Activated T-helper 2 cell treated with anti-CD3 and anti-CD28 coated beads, Interferon-gamma antibody, Interleukin-2, Interleukin-4, amounts not matched to agents 10 μg/mL and 5 μg/mL and 100 μg/mL, durations not matched to agents 14 hours and 24 hours and 36 hours (primary cell): ENCODE measurements around the gene NFYC. TPM values are rescaled to one million over a fixed set of nuclear protein-coding genes. Genes with fewer than 3 reads are reported as not detected.

Experiments
- DNase-seq: peaks from one replicate; pipeline ENCODE4 v3.0.0; 2021; ENCODE audit warnings: low spot score
- H3K27ac Mint-ChIP-seq: one replicate; pipeline ENCODE4 v1.8.0; 2021; ENCODE audit warnings: mixed read lengths
- H3K27me3 Mint-ChIP-seq: one replicate; pipeline ENCODE4 v1.8.0; 2021; ENCODE audit warnings: low read depth, mixed read lengths
- H3K36me3 Mint-ChIP-seq: one replicate; pipeline ENCODE4 v1.8.0; 2021; ENCODE audit warnings: low read depth, mixed read lengths
- H3K4me1 Mint-ChIP-seq: one replicate; pipeline ENCODE4 v1.8.0; 2021; ENCODE audit warnings: low read depth, mixed read lengths
- H3K4me3 Mint-ChIP-seq: one replicate; pipeline ENCODE4 v1.8.0; 2021; ENCODE audit warnings: low read depth, mild to moderate bottlenecking, moderate library complexity, mixed read lengths
- H3K9me3 Mint-ChIP-seq: one replicate; pipeline ENCODE4 v1.8.0; 2021; ENCODE audit warnings: mixed read lengths
- intact Hi-C: fragments of 100-400 bp; cut with micrococcal nuclease; formaldehyde crosslinking; loops from one replicate; pipeline ENCODE4 v1.15.1; 2023
- total RNA-seq: library from RNA; stranded (reverse); gene quantifications from 2 replicates; pipeline ENCODE4 v1.2.3, GENCODE V29; 2022

NFYC gene
- total RNA-seq, 1 donor from 2014 or later: 68.4 TPM

DNA sequence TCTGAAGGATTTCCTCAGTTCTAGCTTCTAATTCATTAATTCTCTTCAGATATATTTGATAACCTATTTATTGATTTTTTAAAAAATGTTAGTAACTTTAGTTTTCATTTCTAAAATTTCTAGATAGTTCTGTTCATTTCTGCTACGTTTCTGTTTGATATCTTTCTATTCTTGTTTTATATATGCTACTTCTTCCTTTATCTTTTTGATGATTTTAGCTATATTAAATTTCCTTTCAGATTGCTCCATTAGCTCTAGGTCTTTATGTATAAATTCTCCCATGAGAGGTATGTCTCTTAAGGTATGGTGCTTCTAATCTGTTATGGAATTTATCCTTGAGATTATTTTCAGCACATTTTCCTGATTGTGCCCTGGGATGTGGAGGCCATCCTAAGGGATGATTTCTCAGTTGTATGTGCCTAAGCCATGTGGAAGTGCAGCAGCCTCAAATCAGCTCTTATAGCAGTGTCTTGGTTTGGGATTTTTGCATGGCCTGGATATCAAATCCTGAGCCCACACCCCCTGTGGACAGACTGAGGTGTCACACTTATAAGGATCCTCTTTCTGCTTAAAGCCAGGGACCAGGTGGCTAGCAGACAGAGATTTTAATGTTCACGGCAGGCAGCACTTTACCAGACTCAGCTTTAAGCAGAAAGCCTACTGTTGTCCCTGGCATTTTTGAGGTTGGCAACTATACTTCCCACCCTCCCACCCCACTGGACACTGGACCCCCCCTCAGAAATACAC is 85.9 kb downstream of the NFYC start:
- Mint-ChIP-seq H3K27me3 (peaks cover 8% of the 10 kb centered on the region), H3K4me1 (peaks cover 7% of the 10 kb centered on the region), H3K36me3 (peaks cover 33% of the 10 kb centered on the region), H3K4me3 (no peak overlapping the region), H3K27ac (no peak overlapping the region), H3K9me3 (peaks cover 10% of the 10 kb centered on the region)
- no peak for DNase-seq
- intact Hi-C loops: no loop called here

DNA sequence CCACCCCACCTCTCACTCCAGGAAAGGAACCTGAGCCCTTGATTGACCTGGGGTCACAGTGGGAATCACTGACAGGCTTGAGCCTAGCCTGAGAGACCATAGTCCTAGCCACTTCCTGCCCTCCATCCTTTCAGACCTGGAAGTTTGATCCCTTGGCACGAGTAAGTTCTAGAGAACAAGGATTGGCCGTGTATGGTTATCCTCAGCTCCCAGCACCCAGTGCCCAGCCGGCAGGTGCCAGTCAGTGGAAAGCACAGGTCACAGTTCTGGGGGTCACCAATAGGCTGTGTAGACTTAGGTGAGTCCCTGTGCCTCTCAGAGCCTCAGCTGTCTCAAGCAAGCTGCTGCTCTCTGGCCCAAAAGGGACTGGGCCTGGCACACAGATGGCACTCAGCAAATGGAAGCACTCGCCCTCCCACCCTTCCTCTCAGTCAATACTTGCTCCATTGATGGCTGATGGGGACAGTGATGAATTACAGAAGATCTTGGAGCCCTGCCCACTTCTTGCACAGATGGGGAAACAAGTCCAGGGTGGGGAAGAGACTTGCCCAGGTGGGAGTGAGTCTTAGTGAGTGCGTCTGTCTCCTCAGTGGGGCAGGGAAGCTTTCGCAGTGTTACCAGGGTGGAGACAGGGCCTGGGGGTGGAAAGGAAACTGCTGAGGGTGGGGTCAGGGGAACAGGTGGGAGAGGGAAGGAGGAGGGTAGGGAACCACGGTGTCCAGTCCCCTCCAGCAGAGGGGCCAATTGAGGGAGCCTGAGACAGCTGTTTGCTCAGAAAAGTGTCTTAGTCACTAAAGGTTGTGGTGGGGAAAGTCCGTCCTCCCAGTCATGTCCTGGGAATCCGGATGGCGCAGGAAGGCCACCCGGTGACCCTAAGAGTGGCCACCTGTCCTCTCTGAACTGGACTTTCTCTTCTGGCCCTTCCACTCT is 89.4 kb downstream of the NFYC start:
- Mint-ChIP-seq H3K4me1 (peaks cover 6% of the 10 kb centered on the region), H3K27me3 (peaks cover 32% of the 10 kb centered on the region), H3K27ac (no peak overlapping the region), H3K4me3 (no peak overlapping the region), H3K9me3 (peaks cover 10% of the 10 kb centered on the region), H3K36me3 (peaks cover 25% of the 10 kb centered on the region)
- DNase-seq: no peak
- intact Hi-C loops: no loop called here

DNA sequence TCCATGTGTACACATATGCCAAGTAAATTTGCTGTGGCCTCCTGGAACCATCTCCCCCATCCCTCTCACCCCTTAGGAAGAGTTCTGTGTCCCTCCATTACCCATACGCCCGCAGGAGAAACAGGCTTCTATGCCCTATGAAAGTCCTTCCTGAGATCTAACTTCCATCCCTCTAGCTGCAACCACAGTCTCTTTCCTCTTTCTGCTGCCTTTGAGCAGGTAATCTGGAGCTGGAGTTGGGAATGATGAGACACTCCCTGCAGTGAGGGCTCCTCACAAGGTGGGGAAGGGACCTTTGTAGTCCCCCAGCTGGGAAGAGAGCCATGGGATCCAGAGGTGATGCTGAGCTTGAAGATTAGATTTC is 90.1 kb downstream of the NFYC start:
- intact Hi-C loops: no loop called here
- H3K27ac Mint-ChIP-seq: no peak overlapping the region
- peaks cover 35% of the 10 kb centered on the region for H3K27me3 Mint-ChIP-seq
- peaks cover 9% of the 10 kb centered on the region for H3K9me3 Mint-ChIP-seq
- H3K36me3 Mint-ChIP-seq: peaks cover 18% of the 10 kb centered on the region
- peaks cover 6% of the 10 kb centered on the region for H3K4me1 Mint-ChIP-seq
- no peak for DNase-seq
- no peak overlapping the region for H3K4me3 Mint-ChIP-seq

DNA sequence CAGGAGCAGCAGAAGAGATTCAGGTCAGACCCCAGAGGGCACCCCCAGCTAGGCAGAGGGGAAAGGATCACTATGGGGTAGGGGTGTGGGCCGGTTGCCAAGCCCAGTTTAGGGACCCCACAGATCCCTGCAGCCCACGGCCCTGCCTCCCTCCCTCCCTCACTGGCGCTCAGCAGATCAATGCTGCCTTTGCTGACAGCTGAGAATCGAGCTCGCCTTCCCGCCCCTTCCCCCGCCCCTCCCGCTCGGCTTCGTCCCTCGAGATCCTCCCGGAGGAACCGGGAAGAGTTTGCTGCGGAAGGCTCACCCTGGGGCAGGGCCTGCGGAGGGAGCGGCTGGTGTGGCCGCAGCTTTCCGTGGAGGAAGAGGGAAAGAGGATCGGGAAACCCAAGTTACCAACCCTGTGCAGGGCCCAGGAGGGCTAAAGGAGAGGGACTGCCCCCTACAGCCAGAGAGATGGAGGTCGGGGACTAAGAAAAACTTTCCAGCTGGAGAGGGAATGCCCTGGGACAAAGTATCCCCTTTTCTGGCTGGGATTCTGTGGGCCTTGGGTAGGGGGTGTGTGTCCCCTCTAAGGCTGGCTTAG is 91.0 kb downstream of the NFYC start:
- Mint-ChIP-seq H3K36me3 (peaks cover 10% of the 10 kb centered on the region), H3K27ac (no peak overlapping the region), H3K4me1 (peaks cover 6% of the 10 kb centered on the region), H3K27me3 (peaks cover 36% of the 10 kb centered on the region), H3K4me3 (peak overlapping the region; percentile 26), H3K9me3 (peaks cover under 1% of the 10 kb centered on the region)
- DNase-seq: no peak
- intact Hi-C loops: no loop called here

DNA sequence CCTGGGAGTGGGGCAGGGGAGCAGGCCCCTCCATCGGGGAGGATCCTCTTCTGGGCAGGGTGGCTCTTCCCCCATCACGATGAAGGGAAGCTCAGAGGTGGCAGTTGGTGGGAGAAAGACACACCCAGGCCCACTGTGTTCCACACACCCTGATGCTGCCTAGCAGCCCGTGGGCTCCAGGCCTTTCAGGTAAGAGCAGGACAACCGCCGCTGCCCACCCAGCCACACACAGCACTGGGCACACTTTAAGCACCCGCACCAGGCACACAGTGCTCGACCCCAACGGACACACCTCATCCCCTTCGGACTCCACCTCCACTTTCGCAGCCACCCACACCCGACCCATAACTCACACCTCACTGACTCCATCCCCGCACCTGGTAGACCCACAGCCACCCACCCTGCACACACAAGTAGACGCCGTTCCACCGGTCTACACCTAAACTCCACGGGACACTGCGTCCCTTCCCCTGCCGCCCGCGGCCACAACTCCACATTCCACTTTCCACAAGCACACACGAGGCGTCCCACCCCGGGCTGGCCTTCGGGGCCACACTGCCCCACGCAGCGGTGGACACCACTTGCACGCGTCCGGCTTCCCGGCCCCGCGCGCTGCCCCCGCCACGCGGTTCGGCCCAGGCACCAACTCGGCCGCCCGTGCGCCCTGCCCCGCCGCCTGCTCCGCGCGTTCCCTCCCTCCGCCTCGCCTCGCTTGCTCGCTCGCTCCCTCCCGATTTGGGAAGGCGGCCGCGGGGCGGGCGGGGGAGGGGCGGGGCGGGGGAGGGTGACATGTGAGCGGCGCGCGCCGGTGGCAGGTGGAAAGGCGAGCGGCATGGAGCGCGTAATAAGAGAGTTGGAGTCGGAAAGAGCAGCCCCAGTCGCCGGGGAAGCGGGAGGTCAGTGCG is 91.7 kb downstream of the NFYC start, which contains the start of gene KCNQ4:
Gene KCNQ4, plus strand, starts transcription at position 787 of the 905 bp plus-strand sequence. CDS start 307 bp downstream, outside the sequence.
- H3K27ac Mint-ChIP-seq: no peak within 1 kb of the TSS
- intact Hi-C loops: no loop called here
- DNase-seq: no peak

DNA sequence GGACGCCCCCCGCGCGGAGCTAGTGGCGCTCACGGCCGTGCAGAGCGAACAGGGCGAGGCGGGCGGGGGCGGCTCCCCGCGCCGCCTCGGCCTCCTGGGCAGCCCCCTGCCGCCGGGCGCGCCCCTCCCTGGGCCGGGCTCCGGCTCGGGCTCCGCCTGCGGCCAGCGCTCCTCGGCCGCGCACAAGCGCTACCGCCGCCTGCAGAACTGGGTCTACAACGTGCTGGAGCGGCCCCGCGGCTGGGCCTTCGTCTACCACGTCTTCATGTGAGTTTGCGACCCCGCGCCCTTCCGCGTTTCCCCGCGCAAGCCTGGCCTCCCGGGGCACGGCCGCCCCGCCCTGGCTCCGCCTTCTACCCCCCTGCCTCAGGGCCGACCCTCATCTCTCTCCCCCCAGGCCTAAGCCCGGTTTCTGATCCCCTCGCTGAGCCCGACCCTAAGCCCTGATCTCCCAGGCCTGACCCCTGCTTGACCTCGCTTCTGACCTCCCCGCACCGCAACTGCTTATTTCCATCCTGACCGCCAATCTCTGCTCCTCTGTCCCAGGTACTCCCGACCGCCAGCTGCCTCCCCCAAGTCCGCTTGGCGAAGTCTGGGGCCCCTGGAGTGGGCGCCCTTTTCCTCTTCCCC is 92.8 kb downstream of the NFYC start:
- no peak for DNase-seq
- intact Hi-C loops: no loop called here
- Mint-ChIP-seq H3K4me1 (peaks cover 6% of the 10 kb centered on the region), H3K27me3 (peaks cover 39% of the 10 kb centered on the region), H3K9me3 (no peaks in the 10 kb centered on the region), H3K27ac (no peak overlapping the region), H3K36me3 (peaks cover 3% of the 10 kb centered on the region), H3K4me3 (peak overlapping the region; percentile 69)

More for the DNA sequence above, 91.7 kb downstream of the NFYC start, which contains the start of gene KCNQ4:
- Mint-ChIP-seq H3K9me3 (no peaks in the 10 kb centered on the region), H3K4me1 (peaks cover 6% of the 10 kb centered on the region), H3K4me3 (peak within 1 kb of the TSS; percentile 70), H3K36me3 (peaks cover 7% of the 10 kb centered on the region), H3K27me3 (peaks cover 38% of the 10 kb centered on the region)

DNA sequence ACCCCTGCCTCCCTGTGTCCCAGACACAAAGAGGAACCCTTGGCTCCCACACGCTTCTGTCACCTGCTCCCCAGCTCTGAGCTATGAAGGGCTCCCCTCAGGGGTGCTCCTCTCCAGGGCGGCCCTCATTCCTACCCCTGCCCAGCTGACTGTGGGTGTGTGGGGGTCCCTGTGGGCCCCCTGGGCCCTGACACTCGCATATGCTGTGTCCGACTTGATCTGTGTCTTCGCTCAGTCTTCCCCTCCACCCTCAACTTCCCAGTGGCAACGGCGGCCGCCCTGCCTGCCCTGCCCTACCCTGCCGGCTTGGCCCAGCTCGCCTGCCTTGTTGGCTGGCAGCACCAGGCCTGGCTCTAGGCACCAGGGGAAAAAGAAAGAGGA is 93.3 kb downstream of the NFYC start:
- Mint-ChIP-seq H3K27ac (no peak overlapping the region), H3K9me3 (no peaks in the 10 kb centered on the region), H3K27me3 (peaks cover 41% of the 10 kb centered on the region), H3K4me1 (peaks cover 6% of the 10 kb centered on the region), H3K36me3 (peaks cover 3% of the 10 kb centered on the region), H3K4me3 (peak overlapping the region; percentile 69)
- no peak for DNase-seq
- intact Hi-C loops: no loop called here

DNA sequence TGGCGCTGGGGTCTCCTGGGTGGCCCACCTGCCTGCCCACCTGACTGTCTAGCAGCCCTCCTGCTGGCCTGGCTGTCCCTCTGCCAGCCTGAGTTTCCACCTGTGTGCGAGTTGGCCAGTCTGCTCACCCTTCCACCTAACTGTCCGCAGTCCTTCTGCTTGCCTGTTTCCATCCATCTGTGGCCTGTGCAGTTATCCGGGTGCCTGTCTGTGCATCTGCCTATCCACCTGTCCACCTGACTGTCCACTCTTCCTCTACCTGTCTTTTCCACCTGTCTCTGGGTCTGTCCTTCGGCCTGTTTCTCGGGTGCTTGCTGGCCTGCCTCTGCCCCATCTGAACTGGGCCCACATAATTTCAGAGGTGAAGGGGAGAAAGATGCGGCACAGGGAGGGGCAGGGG is 93.9 kb downstream of the NFYC start:
- H3K9me3 Mint-ChIP-seq: no peaks in the 10 kb centered on the region
- H3K36me3 Mint-ChIP-seq: no peaks in the 10 kb centered on the region
- no peak for DNase-seq
- H3K27ac Mint-ChIP-seq: no peak overlapping the region
- H3K27me3 Mint-ChIP-seq: peaks cover 41% of the 10 kb centered on the region
- intact Hi-C loops: no loop called here
- H3K4me1 Mint-ChIP-seq: peaks cover 6% of the 10 kb centered on the region
- H3K4me3 Mint-ChIP-seq: peak overlapping the region; percentile 30

DNA sequence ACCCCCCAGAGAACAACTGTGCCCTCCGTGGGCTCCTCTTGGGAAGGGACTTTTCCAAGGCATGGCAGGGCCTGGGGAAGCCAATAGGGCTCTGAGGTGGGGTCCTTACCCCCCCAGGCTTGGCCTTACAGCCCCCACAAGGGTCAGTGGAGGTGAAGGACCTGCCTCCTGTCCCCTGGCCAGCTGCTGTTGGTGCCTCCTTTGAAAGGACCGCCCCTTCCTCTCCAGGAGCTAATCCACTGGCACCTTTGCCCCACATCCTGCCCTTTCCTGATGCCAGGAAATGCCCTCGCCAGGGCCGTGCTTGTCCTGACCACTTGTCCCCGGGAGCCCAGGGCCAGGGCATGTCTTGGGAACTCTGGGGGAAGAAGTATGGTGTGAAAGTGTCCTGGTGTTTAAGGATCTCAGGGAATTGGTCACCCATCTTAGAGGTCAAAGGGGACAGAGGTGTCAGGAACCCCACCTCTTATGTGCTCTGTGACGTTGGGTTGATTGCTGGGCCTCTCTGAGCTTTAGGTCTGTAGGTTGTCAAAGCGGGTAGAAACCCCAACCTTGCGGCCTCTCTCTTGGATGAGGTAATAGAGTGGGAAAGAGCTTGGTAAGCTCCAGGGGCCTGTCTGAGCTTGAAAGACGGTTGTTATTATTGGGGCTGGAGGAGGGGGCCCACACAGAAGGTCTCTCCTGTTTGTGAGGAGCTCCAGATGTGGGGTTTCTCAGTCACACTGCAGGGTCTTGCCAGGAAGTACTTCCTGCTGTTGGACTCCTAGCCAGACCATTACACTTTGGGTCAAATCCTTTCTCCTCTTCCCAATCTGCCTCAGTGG is 94.9 kb downstream of the NFYC start:
- Mint-ChIP-seq H3K27ac (no peak overlapping the region), H3K27me3 (peaks cover 41% of the 10 kb centered on the region), H3K4me3 (no peak overlapping the region), H3K36me3 (no peaks in the 10 kb centered on the region), H3K9me3 (no peaks in the 10 kb centered on the region), H3K4me1 (peaks cover 4% of the 10 kb centered on the region)
- intact Hi-C loops: no loop called here
- DNase-seq: no peak

DNA sequence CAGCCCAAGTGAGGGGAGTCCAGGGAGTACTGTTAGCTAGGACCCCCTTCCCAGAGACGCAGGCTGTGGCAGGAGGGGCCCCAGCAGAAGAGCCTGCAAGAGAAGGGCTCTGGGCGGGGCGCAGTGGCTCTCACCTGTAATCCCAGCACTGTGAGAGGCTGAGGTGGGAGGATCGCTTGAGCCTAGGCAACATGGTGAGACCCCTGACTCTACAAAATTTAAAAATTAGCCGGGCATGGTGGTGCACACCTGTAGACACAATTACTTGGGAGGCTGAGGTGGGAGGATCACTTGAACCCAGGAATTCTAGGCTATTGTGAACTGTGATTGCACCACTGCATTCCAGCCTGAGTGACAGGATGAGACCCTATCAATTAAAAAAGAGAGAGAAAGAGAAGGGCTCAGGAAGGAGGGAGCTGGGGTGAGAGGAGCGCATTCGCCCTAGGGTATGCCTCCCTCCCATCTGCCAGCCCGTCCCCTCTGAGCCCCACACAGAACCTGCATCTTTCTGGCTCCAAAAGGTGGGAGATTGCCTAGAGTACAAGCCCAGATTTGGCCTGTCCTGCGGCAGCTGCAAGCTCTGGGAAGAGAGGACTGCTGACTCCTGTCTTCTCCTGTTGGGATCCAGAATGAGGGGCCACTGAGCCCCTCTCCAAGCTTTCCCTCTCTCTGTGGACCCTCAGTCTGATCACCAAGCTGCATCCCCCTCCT is 95.6 kb downstream of the NFYC start:
- no peak for DNase-seq
- intact Hi-C loops: no loop called here
- Mint-ChIP-seq H3K4me1 (peaks cover 4% of the 10 kb centered on the region), H3K27me3 (peaks cover 33% of the 10 kb centered on the region), H3K4me3 (no peak overlapping the region), H3K9me3 (no peaks in the 10 kb centered on the region), H3K36me3 (no peaks in the 10 kb centered on the region), H3K27ac (no peak overlapping the region)
